ENCODE results near the gene TBC1D26.
"Not testable (repeated sequence)": the region's sequence is repeated elsewhere in the genome, so short reads cannot be mapped to it uniquely, and the experiment has no call there.

The TBC1D26 gene

GRCh38 chr17:15742921-15743320, 10.8 kb downstream of the TBC1D26 start:
- H3K4me1 ChIP-seq (ENCODE audit: control insufficient read depth, insufficient read depth, low read length): no peaks in the 10 kb centered on the region
- no peaks in the 10 kb centered on the region for H3K9me3 ChIP-seq (ENCODE audit: control insufficient read depth, insufficient read depth, low read length)
- no peak overlapping the region for H3K4me3 ChIP-seq (ENCODE audit: low read length)
- DNase-seq (ENCODE audit: low read depth, low spot score): no peak
- no peaks in the 10 kb centered on the region for H3K27me3 ChIP-seq (ENCODE audit: control insufficient read depth, insufficient read depth, low read length)
- no peak overlapping the region for H3K27ac ChIP-seq (ENCODE audit: low read length)
- H3K36me3 ChIP-seq (ENCODE audit: control insufficient read depth, insufficient read depth, low read length): no peaks in the 10 kb centered on the region
- WGBS (ENCODE audit: insufficient coverage, insufficient read length): no CpG with 5 or more reads among the region's 7 CpGs

- Histone ChIP-seq H3K36me3 (ENCODE audit: control insufficient read depth, insufficient read depth, low read length) (no peaks in the 10 kb centered on the region), H3K27ac (ENCODE audit: low read length) (no peak overlapping the region), H3K4me1 (ENCODE audit: control insufficient read depth, insufficient read depth, low read length) (no peaks in the 10 kb centered on the region), H3K27me3 (ENCODE audit: control insufficient read depth, insufficient read depth, low read length) (no peaks in the 10 kb centered on the region), H3K9me3 (ENCODE audit: control insufficient read depth, insufficient read depth, low read length) (no peaks in the 10 kb centered on the region), H3K4me3 (ENCODE audit: low read length) (no peak overlapping the region)
- DNase-seq (ENCODE audit: low read depth, low spot score): no peak
- WGBS (ENCODE audit: insufficient coverage, insufficient read length): no CpG with 5 or more reads among the region's 7 CpGs
Observed at GRCh38 chr17:15744074-15744676, 12.1 kb downstream of the TBC1D26 start.

- no CpG with 5 or more reads among the region's 2 CpGs for WGBS (ENCODE audit: insufficient coverage, insufficient read length)
- H3K4me1 ChIP-seq (ENCODE audit: control insufficient read depth, insufficient read depth, low read length): no peaks in the 10 kb centered on the region
- no peak overlapping the region for H3K27ac ChIP-seq (ENCODE audit: low read length)
- no peaks in the 10 kb centered on the region for H3K36me3 ChIP-seq (ENCODE audit: control insufficient read depth, insufficient read depth, low read length)
- no peak for DNase-seq (ENCODE audit: low read depth, low spot score)
- H3K9me3 ChIP-seq (ENCODE audit: control insufficient read depth, insufficient read depth, low read length): no peaks in the 10 kb centered on the region
- H3K27me3 ChIP-seq (ENCODE audit: control insufficient read depth, insufficient read depth, low read length): no peaks in the 10 kb centered on the region
- no peak overlapping the region for H3K4me3 ChIP-seq (ENCODE audit: low read length)
Observed at GRCh38 chr17:15744885-15745284, 12.8 kb downstream of the TBC1D26 start.

GRCh38 chr17:15749403-15749802, 17.3 kb downstream of the TBC1D26 start:
- H3K4me3 ChIP-seq (ENCODE audit: low read length); H3K4me1 ChIP-seq (ENCODE audit: control insufficient read depth, insufficient read depth, low read length); H3K9me3 ChIP-seq (ENCODE audit: control insufficient read depth, insufficient read depth, low read length); H3K27ac ChIP-seq (ENCODE audit: low read length); DNase-seq (ENCODE audit: low read depth, low spot score); H3K27me3 ChIP-seq (ENCODE audit: control insufficient read depth, insufficient read depth, low read length); H3K36me3 ChIP-seq (ENCODE audit: control insufficient read depth, insufficient read depth, low read length): not testable (repeated sequence)
- no CpG with 5 or more reads among the region's 36 CpGs for WGBS (ENCODE audit: insufficient coverage, insufficient read length)

- H3K27ac ChIP-seq (ENCODE audit: low read length); DNase-seq (ENCODE audit: low read depth, low spot score); H3K36me3 ChIP-seq (ENCODE audit: control insufficient read depth, insufficient read depth, low read length); H3K27me3 ChIP-seq (ENCODE audit: control insufficient read depth, insufficient read depth, low read length); H3K9me3 ChIP-seq (ENCODE audit: control insufficient read depth, insufficient read depth, low read length); H3K4me1 ChIP-seq (ENCODE audit: control insufficient read depth, insufficient read depth, low read length); H3K4me3 ChIP-seq (ENCODE audit: low read length): not testable (repeated sequence)
- no CpG with 5 or more reads among the region's 14 CpGs for WGBS (ENCODE audit: insufficient coverage, insufficient read length)
Observed at GRCh38 chr17:15768865-15769533, 36.9 kb downstream of the TBC1D26 start.

- not testable (repeated sequence) for H3K4me1 ChIP-seq (ENCODE audit: control insufficient read depth, insufficient read depth, low read length); H3K27me3 ChIP-seq (ENCODE audit: control insufficient read depth, insufficient read depth, low read length); DNase-seq (ENCODE audit: low read depth, low spot score); H3K4me3 ChIP-seq (ENCODE audit: low read length); H3K36me3 ChIP-seq (ENCODE audit: control insufficient read depth, insufficient read depth, low read length); H3K9me3 ChIP-seq (ENCODE audit: control insufficient read depth, insufficient read depth, low read length); H3K27ac ChIP-seq (ENCODE audit: low read length)
- no CpG with 5 or more reads among the region's 7 CpGs for WGBS (ENCODE audit: insufficient coverage, insufficient read length)
Observed at GRCh38 chr17:15770679-15771078, 38.6 kb downstream of the TBC1D26 start.

- H3K36me3 ChIP-seq (ENCODE audit: control insufficient read depth, insufficient read depth, low read length): no peaks in the 10 kb centered on the region
- 0 out of 2 replicates have a peak, but pooled peaks cover 2% of the 10 kb centered on the region for H3K9me3 ChIP-seq (ENCODE audit: control insufficient read depth, insufficient read depth, low read length)
- no peak for DNase-seq (ENCODE audit: low read depth, low spot score)
- H3K27ac ChIP-seq (ENCODE audit: low read length): no peak overlapping the region
- H3K27me3 ChIP-seq (ENCODE audit: control insufficient read depth, insufficient read depth, low read length): no peaks in the 10 kb centered on the region
- H3K4me3 ChIP-seq (ENCODE audit: low read length): no peak overlapping the region
- H3K4me1 ChIP-seq (ENCODE audit: control insufficient read depth, insufficient read depth, low read length): no peaks in the 10 kb centered on the region
Observed at GRCh38 chr17:15776871-15777270, 44.8 kb downstream of the TBC1D26 start.

GRCh38 chr17:15777297-15777696, 45.2 kb downstream of the TBC1D26 start:
- Histone ChIP-seq H3K27me3 (ENCODE audit: control insufficient read depth, insufficient read depth, low read length) (no peaks in the 10 kb centered on the region), H3K36me3 (ENCODE audit: control insufficient read depth, insufficient read depth, low read length) (no peaks in the 10 kb centered on the region), H3K27ac (ENCODE audit: low read length) (no peak overlapping the region), H3K4me1 (ENCODE audit: control insufficient read depth, insufficient read depth, low read length) (no peaks in the 10 kb centered on the region), H3K4me3 (ENCODE audit: low read length) (no peak overlapping the region), H3K9me3 (ENCODE audit: control insufficient read depth, insufficient read depth, low read length) (0 out of 2 replicates have a peak, but pooled peaks cover 2% of the 10 kb centered on the region)
- 100% methylated on average over 1 of the region's 1 CpG for WGBS (ENCODE audit: insufficient coverage, insufficient read length)
- no peak for DNase-seq (ENCODE audit: low read depth, low spot score)

- no peak for DNase-seq (ENCODE audit: low read depth, low spot score)
- Histone ChIP-seq H3K4me3 (ENCODE audit: low read length) (no peak overlapping the region), H3K27ac (ENCODE audit: low read length) (no peak overlapping the region), H3K9me3 (ENCODE audit: control insufficient read depth, insufficient read depth, low read length) (0 out of 2 replicates have a peak, but pooled peaks cover 2% of the 10 kb centered on the region), H3K27me3 (ENCODE audit: control insufficient read depth, insufficient read depth, low read length) (no peaks in the 10 kb centered on the region), H3K4me1 (ENCODE audit: control insufficient read depth, insufficient read depth, low read length) (no peaks in the 10 kb centered on the region), H3K36me3 (ENCODE audit: control insufficient read depth, insufficient read depth, low read length) (no peaks in the 10 kb centered on the region)
- no CpG with 5 or more reads among the region's 4 CpGs for WGBS (ENCODE audit: insufficient coverage, insufficient read length)
Observed at GRCh38 chr17:15777717-15778116, 45.6 kb downstream of the TBC1D26 start.

GRCh38 chr17:15779119-15779518, 47.0 kb downstream of the TBC1D26 start:
- Histone ChIP-seq H3K36me3 (ENCODE audit: control insufficient read depth, insufficient read depth, low read length) (no peaks in the 10 kb centered on the region), H3K27me3 (ENCODE audit: control insufficient read depth, insufficient read depth, low read length) (no peaks in the 10 kb centered on the region), H3K9me3 (ENCODE audit: control insufficient read depth, insufficient read depth, low read length) (0 out of 2 replicates have a peak, but pooled peaks cover 2% of the 10 kb centered on the region), H3K4me3 (ENCODE audit: low read length) (no peak overlapping the region), H3K4me1 (ENCODE audit: control insufficient read depth, insufficient read depth, low read length) (no peaks in the 10 kb centered on the region), H3K27ac (ENCODE audit: low read length) (no peak overlapping the region)
- WGBS (ENCODE audit: insufficient coverage, insufficient read length): no CpG with 5 or more reads among the region's 1 CpG
- DNase-seq (ENCODE audit: low read depth, low spot score): no peak

- H3K36me3 ChIP-seq (ENCODE audit: control insufficient read depth, insufficient read depth, low read length): no peaks in the 10 kb centered on the region
- H3K9me3 ChIP-seq (ENCODE audit: control insufficient read depth, insufficient read depth, low read length): 0 out of 2 replicates have a peak, but pooled peaks cover 2% of the 10 kb centered on the region
- no peaks in the 10 kb centered on the region for H3K4me1 ChIP-seq (ENCODE audit: control insufficient read depth, insufficient read depth, low read length)
- no peaks in the 10 kb centered on the region for H3K27me3 ChIP-seq (ENCODE audit: control insufficient read depth, insufficient read depth, low read length)
- H3K4me3 ChIP-seq (ENCODE audit: low read length): no peak overlapping the region
- H3K27ac ChIP-seq (ENCODE audit: low read length): no peak overlapping the region
- DNase-seq (ENCODE audit: low read depth, low spot score): no peak
Observed at GRCh38 chr17:15780188-15780587, 48.1 kb downstream of the TBC1D26 start.
